VCaP (cell line): ENCODE results near the gene CSF1.

ENCODE experiments used
- H3K27ac ChIP-seq: fragments of 450-650 bp; 2 replicates; pipeline ENCODE4 v1.5.1; 2017
- CTCF ChIP-seq: fragments of 450-650 bp; conservative IDR thresholded peaks from 2 replicates; pipeline ENCODE4 v1.5.1; 2017; ENCODE audit warnings: mild to moderate bottlenecking, moderate library complexity

CSF1 gene

GRCh38 chr1:109932679-109933078, 22.0 kb downstream of the CSF1 start:
- H3K27ac ChIP-seq, result no peak overlapping the region
- no peak for TF ChIP-seq CTCF

GRCh38 chr1:109933856-109934711, 23.4 kb downstream of the CSF1 start:
- TF ChIP-seq CTCF, result no peak
- peak overlapping the region; percentile 67; the same call in 1 of the 2 replicates for H3K27ac ChIP-seq

- TF ChIP-seq CTCF, result no peak
- peak overlapping the region; percentile 67 for H3K27ac ChIP-seq
These were observed 24.8 kb downstream of the CSF1 start for GRCh38 chr1:109935451-109935900.

GRCh38 chr1:109937738-109938137, 27.1 kb downstream of the CSF1 start:
- TF ChIP-seq CTCF, result no peak
- no peak overlapping the region for H3K27ac ChIP-seq

- TF ChIP-seq CTCF, result no peak
- no peak overlapping the region for H3K27ac ChIP-seq
These were observed 27.9 kb downstream of the CSF1 start for GRCh38 chr1:109938556-109938955.

- no peak for TF ChIP-seq CTCF
- H3K27ac ChIP-seq, result no peak overlapping the region
These were observed 31.8 kb downstream of the CSF1 start for GRCh38 chr1:109942434-109942833.

GRCh38 chr1:109944541-109944940, 33.9 kb downstream of the CSF1 start:
- no peak overlapping the region for H3K27ac ChIP-seq
- TF ChIP-seq CTCF, result no peak
